Progenitor cell of endocrine pancreas (in vitro differentiated cells): Measurements from ENCODE around the gene CREB3L1. TPM values are rescaled to one million over a fixed set of nuclear protein-coding genes. Genes with fewer than 3 reads are reported as not detected.

Experiments
- DNase-seq: peaks from one replicate; pipeline ENCODE4 v3.0.0; 2021; ENCODE audit warnings: low spot score; ENCODE audit not compliant: unreplicated experiment
- H3K27ac Mint-ChIP-seq: 2 replicates; pipeline ENCODE4 v1.8.0; 2021; ENCODE audit warnings: mild to moderate bottlenecking, moderate library complexity, mixed read lengths
- H3K27me3 Mint-ChIP-seq: 2 replicates; pipeline ENCODE4 v1.8.0; 2021; ENCODE audit warnings: mixed read lengths
- H3K36me3 Mint-ChIP-seq: 2 replicates; pipeline ENCODE4 v1.8.0; 2022; ENCODE audit warnings: mixed read lengths; ENCODE audit not compliant: insufficient read depth
- H3K4me1 Mint-ChIP-seq: 2 replicates; pipeline ENCODE4 v1.8.0; 2021; ENCODE audit warnings: low read depth, mixed read lengths
- H3K4me3 Mint-ChIP-seq: 2 replicates; pipeline ENCODE4 v1.8.0; 2021; ENCODE audit warnings: low read depth, mild to moderate bottlenecking, moderate library complexity, mixed read lengths
- H3K9me3 Mint-ChIP-seq: 2 replicates; pipeline ENCODE4 v1.8.0; 2021; ENCODE audit warnings: low read depth, mixed read lengths
- CTCF ChIP-seq: fragments of 200-600 bp; sonication (generic); IDR thresholded peaks from one replicate; pipeline ENCODE4 v1.5.0; 2021; ENCODE audit warnings: antibody characterized with exemption, mild to moderate bottlenecking; ENCODE audit not compliant: unreplicated experiment
- total RNA-seq: library from RNA; stranded (reverse); gene quantifications from 2 replicates; pipeline ENCODE4 v1.2.1, GENCODE V29; 2021

CREB3L1 gene
- total RNA-seq, 1 donor from 2014 or later: 9.6 TPM

DNA sequence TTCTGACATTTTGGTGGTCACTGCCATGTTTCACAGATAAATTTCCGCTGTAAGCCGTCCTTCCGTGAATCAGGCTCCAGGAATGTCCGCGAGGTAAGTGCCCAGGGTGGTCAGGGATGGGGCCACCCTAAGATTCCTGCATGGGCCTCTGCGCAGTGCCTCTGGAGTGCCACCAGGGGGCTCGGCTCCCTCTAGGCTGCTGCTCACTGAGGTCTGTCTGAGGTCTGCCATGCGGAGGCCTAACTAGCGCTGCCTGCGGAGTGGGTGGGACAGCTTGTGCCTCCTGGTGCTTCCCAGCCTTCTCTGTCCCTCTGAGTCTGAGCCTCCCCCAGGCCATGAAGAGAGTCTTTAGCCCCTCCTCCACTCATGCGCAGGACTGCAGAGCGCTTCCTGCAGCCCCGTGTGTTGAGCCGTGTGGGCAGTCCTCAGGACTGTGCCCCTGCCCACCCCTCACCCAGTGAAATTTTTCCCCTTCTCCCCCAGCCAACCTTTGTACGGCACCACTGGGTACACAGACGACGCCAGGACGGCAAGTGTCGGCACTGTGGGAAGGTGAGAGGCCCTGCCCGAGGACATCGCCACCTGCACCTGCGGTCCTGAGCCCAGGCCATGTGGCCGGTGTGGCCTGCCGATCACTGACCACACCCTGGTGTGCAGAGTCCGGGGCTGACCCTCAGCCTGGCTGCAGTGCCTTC, 92.1 kb downstream of the CREB3L1 start:
- H3K36me3 Mint-ChIP-seq: peaks cover 4% of the 10 kb centered on the region
- peaks cover 5% of the 10 kb centered on the region for H3K4me1 Mint-ChIP-seq
- no peaks in the 10 kb centered on the region for H3K27me3 Mint-ChIP-seq
- H3K4me3 Mint-ChIP-seq: no peak overlapping the region
- peak; percentile 86 for TF ChIP-seq CTCF
- peak; percentile 63 for DNase-seq
- peak overlapping the region; percentile 67 for H3K27ac Mint-ChIP-seq
- H3K9me3 Mint-ChIP-seq: no peaks in the 10 kb centered on the region

GRCh38 chr11:46370253-46370652, 92.8 kb downstream of the CREB3L1 start:
- no peak for TF ChIP-seq CTCF
- Mint-ChIP-seq H3K4me1 (peaks cover 5% of the 10 kb centered on the region), H3K4me3 (no peak overlapping the region), H3K9me3 (no peaks in the 10 kb centered on the region), H3K27me3 (no peaks in the 10 kb centered on the region), H3K27ac (no peak overlapping the region), H3K36me3 (peaks cover 6% of the 10 kb centered on the region)
- DNase-seq: no peak

Other genes starting within 250 kb of the CREB3L1 start
- 65.5 and 70.1 TPM in 2 replicates for gene PHF21A, start 156.2 kb upstream of the CREB3L1 start, total RNA-seq
- gene DGKZ, start 69.8 kb downstream of the CREB3L1 start, total RNA-seq: 55.1 and 58.3 TPM in 2 replicates
- gene MDK, start 104.0 kb downstream of the CREB3L1 start, total RNA-seq: 1,921 and 2,040 TPM in 2 replicates
- gene CHRM4, start 114.1 kb downstream of the CREB3L1 start, total RNA-seq: 0.51 and 0.81 TPM in 2 replicates